Activated naive CD4-positive, alpha-beta T cell treated with anti-CD3 and anti-CD28 coated beads for 36 hours (primary cell): ENCODE measurements around the gene ZFAND6. TPM values are rescaled to one million over a fixed set of nuclear protein-coding genes. Genes with fewer than 3 reads are reported as not detected.

ENCODE experiments used
- total RNA-seq, 2 experiments: library from RNA; stranded (reverse); gene quantifications; one replicate each; pipeline ENCODE4 v1.2.3, GENCODE V29; 2021

The ZFAND6 gene
- total RNA-seq, 2 experiments from 2014 or later = 28.9 to 29.6 TPM

Other genes with a start within 250 kb of the ZFAND6 start
- 10 to 100 TPM; 44.8 to 47.0 TPM for gene MTHFS, start 162.7 kb upstream of the ZFAND6 start, total RNA-seq
- 10 to 100 TPM; 79.1 to 88.7 TPM for gene BCL2A1, start 88.5 kb upstream of the ZFAND6 start, total RNA-seq
- 10 to 100 TPM; 53.4 to 55.8 TPM for gene FAH, start 93.3 kb downstream of the ZFAND6 start, total RNA-seq
- not detected for gene CTXND1, start 192.5 kb downstream of the ZFAND6 start, total RNA-seq